Activated T-helper 1 cell treated with anti-CD3 and anti-CD28 coated beads, Interleukin-12 subunit alpha, Interleukin-12 subunit beta, Interleukin-2, Interleukin-4 antibody, amounts not matched to agents 30 ng/mL and 10 ng/mL and 1 ng/mL, durations not matched to agents 14 hours and 24 hours and 36 hours (primary cell): Measurements from ENCODE around the gene AQP7. TPM values are rescaled to one million over a fixed set of nuclear protein-coding genes. Genes with fewer than 3 reads are reported as not detected.
A peak's percentile ranks its signal among the peaks of the same experiment; 100 is the strongest.
"Not testable (repeated sequence)": the region's sequence is repeated elsewhere in the genome, so short reads cannot be mapped to it uniquely, and the experiment has no call there.

Experiments
- DNase-seq: peaks from one replicate; pipeline ENCODE4 v3.0.0; 2021; ENCODE audit warnings: low spot score
- H3K27ac Mint-ChIP-seq: one replicate; pipeline ENCODE4 v1.8.0; 2021; ENCODE audit warnings: mild to moderate bottlenecking, mixed read lengths
- H3K27me3 Mint-ChIP-seq: one replicate; pipeline ENCODE4 v1.8.0; 2022; ENCODE audit warnings: mild to moderate bottlenecking, moderate library complexity, mixed read lengths; ENCODE audit not compliant: insufficient read depth
- H3K36me3 Mint-ChIP-seq: one replicate; pipeline ENCODE4 v1.8.0; 2021; ENCODE audit warnings: low read depth, mixed read lengths
- H3K4me1 Mint-ChIP-seq: one replicate; pipeline ENCODE4 v1.8.0; 2021; ENCODE audit warnings: low read depth, mixed read lengths
- H3K4me3 Mint-ChIP-seq: one replicate; pipeline ENCODE4 v1.8.0; 2021; ENCODE audit warnings: mild to moderate bottlenecking, moderate library complexity, mixed read lengths
- H3K9me3 Mint-ChIP-seq: one replicate; pipeline ENCODE4 v1.8.0; 2021; ENCODE audit warnings: mixed read lengths
- intact Hi-C: fragments of 100-400 bp; cut with micrococcal nuclease; formaldehyde crosslinking; loops from one replicate; pipeline ENCODE4 v1.15.1; 2024
- total RNA-seq: library from RNA; stranded (reverse); gene quantifications from 2 replicates; pipeline ENCODE4 v1.2.3, GENCODE V29; 2022

The AQP7 gene
- total RNA-seq, 1 donor from 2014 or later = not detected

DNA sequence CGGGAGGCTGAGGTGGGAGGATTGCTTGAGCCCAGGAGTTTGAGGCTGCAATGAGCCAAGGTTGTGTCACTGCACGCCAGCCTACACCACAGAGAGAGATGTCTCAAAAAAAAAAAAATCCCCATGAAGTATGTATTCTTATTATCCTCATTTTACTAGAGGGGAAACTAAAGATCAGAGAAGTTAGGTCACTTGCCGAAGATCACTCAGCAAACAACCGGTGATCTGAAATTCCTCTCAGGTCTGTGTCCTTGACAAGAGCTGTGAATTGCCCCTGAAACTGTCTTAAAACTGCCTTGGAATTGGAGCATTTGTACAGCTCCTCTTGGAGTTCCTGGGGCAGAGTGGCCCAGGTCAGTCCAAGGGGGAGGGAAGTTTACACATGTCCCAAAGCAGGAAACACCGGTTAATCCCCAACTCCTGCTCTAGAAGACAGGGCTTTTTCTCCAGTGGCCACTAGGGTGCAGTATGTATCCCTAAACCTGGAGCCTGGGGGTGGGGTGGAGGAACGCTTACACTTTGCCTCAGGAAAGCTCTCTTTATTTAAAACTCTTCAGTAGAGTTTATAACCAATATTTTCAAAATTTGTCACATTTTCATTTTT lies 27.6 kb downstream of the AQP7 start:
- Mint-ChIP-seq H3K4me3 (no peak overlapping the region), H3K36me3 (peaks cover 6% of the 10 kb centered on the region), H3K4me1 (peaks cover 14% of the 10 kb centered on the region), H3K27me3 (no peaks in the 10 kb centered on the region), H3K9me3 (no peaks in the 10 kb centered on the region), H3K27ac (peak overlapping the region; percentile 24)
- DNase-seq = peak; percentile 57
- intact Hi-C loops = loop anchor here (1.0 to 2.0 kb wide), 4 partner anchors 29 to 92 kb away; no protein-coding TSS in a partner anchor

DNA sequence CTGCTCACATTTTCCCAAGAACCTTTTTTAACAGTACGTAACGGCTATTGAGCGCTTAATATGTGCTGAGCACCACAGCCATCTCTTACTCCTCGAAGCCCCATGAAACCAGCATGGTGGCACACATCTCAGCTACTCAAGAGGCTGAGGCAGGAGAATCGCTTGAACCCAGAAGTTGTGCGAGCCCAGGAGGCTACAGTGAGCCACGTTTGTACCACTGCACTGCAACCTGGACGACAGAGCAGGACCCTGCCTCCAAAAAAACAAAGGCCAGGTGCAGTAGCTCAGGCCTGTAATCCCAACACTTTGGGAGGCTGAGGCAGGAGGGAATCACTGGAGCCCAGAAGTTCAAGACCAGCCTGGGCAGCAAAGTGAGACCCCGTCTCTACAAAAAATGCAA lies 28.2 kb downstream of the AQP7 start:
- H3K9me3 Mint-ChIP-seq = no peaks in the 10 kb centered on the region
- H3K4me1 Mint-ChIP-seq = peaks cover 14% of the 10 kb centered on the region
- H3K4me3 Mint-ChIP-seq = no peak overlapping the region
- DNase-seq = no peak
- no peak overlapping the region for H3K27ac Mint-ChIP-seq
- no peaks in the 10 kb centered on the region for H3K27me3 Mint-ChIP-seq
- intact Hi-C loops = loop anchor here (2.0 kb wide), 1 partner anchor 41 kb away; no protein-coding TSS in a partner anchor
- peaks cover 9% of the 10 kb centered on the region for H3K36me3 Mint-ChIP-seq

DNA sequence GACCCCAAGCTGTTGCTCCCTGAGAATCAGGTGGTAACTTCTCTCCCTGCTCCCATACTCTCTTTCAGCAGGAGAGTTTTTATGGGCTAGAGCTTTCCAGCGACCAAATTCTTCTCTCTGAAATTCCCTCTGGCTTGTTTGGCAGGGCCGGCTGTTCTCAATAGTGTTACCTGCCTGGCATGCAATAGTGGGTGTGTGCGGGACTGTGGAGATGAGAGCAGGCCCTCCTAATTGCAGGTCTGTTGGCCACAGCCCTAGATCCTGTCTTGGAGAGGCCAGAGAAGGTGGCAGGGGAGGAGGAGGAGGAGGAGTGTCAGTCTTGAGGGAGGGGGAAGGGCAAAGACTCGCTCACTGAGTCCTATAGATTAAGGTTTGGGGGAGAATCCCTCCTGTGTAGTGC lies 29.5 kb downstream of the AQP7 start:
- no peaks in the 10 kb centered on the region for H3K27me3 Mint-ChIP-seq
- no peak for DNase-seq
- intact Hi-C loops = no loop called here

DNA sequence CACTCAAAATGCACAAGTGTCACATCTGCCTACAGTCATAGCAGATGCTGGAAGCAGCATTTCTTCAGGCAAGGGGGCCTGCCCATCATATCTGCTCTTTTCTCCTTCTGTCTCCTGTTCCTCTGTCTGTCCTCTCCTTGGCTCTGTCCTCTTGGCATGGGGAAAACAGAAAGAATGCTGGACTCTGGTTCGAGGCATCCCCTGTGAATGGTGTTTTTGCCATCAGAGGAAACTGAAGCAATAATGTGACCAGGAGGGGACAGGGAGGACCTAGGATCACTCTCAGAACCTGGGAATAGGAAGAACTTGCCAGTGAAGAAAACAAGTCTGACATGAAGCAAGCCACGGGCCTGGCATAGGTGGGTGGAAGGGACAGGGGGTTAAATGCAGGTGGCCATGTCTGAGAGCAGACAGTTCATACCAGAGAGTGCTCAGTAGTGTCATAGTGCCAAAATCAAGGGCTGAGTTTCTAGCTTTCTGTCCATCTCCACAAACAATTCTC lies 35.3 kb downstream of the AQP7 start:
- no peak overlapping the region for H3K27ac Mint-ChIP-seq

More for the DNA sequence above, 29.5 kb downstream of the AQP7 start:
- no peaks in the 10 kb centered on the region for H3K9me3 Mint-ChIP-seq
- H3K4me1 Mint-ChIP-seq = peaks cover 14% of the 10 kb centered on the region
- H3K27ac Mint-ChIP-seq = no peak overlapping the region
- no peak overlapping the region for H3K4me3 Mint-ChIP-seq
- peaks cover 9% of the 10 kb centered on the region for H3K36me3 Mint-ChIP-seq

DNA sequence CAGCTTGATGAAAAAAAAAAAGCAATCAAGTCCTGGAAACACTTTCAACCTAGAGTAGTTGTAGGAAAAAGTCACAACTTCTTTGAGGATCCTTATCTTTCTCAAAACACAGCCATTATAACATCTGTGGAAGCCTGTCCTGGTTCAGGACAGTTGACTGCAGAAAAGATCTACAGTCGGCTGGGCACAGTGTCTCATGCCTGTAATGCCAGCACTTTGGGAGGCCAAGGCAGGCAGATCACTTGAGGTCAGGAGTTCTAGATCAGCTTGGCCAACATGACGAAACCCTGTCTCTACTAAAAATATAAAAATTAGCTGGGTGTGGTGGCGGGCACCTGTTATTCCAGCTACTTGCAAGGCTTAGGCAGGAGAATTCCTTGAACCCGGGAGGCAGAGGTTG lies 37.6 kb downstream of the AQP7 start:
- H3K9me3 Mint-ChIP-seq, H3K27ac Mint-ChIP-seq, H3K4me3 Mint-ChIP-seq, DNase-seq, H3K4me1 Mint-ChIP-seq, H3K27me3 Mint-ChIP-seq, intact Hi-C loops: not testable (repeated sequence)
- H3K36me3 Mint-ChIP-seq = peaks cover 36% of the 10 kb centered on the region

More for the DNA sequence above, 35.3 kb downstream of the AQP7 start:
- no peak for DNase-seq
- intact Hi-C loops = no loop called here
- no peaks in the 10 kb centered on the region for H3K27me3 Mint-ChIP-seq
- no peak overlapping the region for H3K4me3 Mint-ChIP-seq
- no peaks in the 10 kb centered on the region for H3K9me3 Mint-ChIP-seq
- H3K36me3 Mint-ChIP-seq = peaks cover 33% of the 10 kb centered on the region
- H3K4me1 Mint-ChIP-seq = no peaks in the 10 kb centered on the region

DNA sequence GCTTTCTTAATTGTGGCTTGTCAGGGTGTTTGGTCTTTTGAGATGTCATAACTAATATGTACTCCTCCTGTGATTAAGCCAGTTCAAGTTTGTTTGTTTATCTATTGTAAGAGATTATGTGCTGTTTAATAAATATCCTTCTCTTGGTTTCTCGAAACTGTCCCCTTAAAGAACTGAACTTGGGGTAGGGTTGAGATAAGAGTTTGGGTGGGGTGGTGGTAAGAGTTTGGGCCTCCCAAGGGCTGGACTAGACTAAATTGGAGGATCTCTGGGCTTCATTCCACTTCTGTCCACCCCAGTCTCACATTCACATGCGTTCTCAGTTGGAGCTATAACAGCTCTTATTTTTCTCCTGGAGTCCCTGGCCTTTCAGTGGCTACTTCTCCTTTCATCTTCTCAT lies 38.2 kb downstream of the AQP7 start:
- peak overlapping the region; percentile 10 for H3K27ac Mint-ChIP-seq
- H3K4me1 Mint-ChIP-seq = no peaks in the 10 kb centered on the region
- peaks cover 32% of the 10 kb centered on the region for H3K36me3 Mint-ChIP-seq
- intact Hi-C loops = no loop called here
- H3K9me3 Mint-ChIP-seq = no peaks in the 10 kb centered on the region
- H3K27me3 Mint-ChIP-seq = no peaks in the 10 kb centered on the region
- H3K4me3 Mint-ChIP-seq = no peak overlapping the region
- no peak for DNase-seq

DNA sequence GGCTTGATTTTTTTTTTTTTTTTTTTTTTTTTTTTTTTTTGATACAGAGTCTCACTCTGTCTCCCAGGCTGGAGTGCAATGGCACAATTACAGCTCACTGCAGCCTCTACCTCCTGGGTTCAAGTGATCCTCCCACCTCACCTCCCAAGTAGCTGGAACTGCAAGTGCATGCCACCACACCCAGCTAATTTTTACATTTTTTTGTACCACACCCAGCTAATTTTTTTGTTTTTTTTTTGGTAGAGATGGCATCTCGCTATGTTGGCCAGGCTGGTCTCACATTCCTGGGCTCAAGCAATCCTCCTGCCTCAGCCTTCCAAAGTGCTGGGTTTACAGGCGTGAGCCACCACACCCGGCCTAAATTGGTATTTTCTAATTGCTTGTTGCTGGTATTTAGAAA lies 43.7 kb downstream of the AQP7 start:
- H3K36me3 Mint-ChIP-seq = peaks cover 20% of the 10 kb centered on the region
- H3K9me3 Mint-ChIP-seq, H3K27ac Mint-ChIP-seq, H3K4me3 Mint-ChIP-seq, DNase-seq, H3K27me3 Mint-ChIP-seq, H3K4me1 Mint-ChIP-seq, intact Hi-C loops: not testable (repeated sequence)

DNA sequence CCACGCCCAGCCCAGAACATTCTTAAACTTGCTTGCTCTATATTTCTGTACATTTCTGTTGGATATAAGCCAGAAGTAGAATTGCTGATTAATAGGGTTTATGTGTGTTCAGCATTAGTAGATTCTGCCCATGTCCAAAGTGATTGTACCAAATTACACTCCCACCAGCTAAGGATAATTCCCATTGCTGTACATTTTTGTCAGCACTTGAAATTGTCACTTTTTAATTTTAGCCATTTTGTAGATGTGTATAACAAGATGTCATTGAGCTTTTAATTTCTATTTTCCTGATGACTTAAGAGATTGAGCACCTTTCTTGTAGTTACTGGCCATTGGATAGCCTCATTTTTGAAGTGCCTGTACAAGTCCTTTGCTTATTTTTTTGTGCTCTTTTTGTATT lies 46.4 kb downstream of the AQP7 start:
- no peaks in the 10 kb centered on the region for H3K9me3 Mint-ChIP-seq
- H3K27ac Mint-ChIP-seq = no peak overlapping the region
- H3K27me3 Mint-ChIP-seq = no peaks in the 10 kb centered on the region
- no peaks in the 10 kb centered on the region for H3K4me1 Mint-ChIP-seq
- H3K4me3 Mint-ChIP-seq = no peak overlapping the region
- H3K36me3 Mint-ChIP-seq = peaks cover 17% of the 10 kb centered on the region
- intact Hi-C loops = no loop called here
- no peak for DNase-seq

DNA sequence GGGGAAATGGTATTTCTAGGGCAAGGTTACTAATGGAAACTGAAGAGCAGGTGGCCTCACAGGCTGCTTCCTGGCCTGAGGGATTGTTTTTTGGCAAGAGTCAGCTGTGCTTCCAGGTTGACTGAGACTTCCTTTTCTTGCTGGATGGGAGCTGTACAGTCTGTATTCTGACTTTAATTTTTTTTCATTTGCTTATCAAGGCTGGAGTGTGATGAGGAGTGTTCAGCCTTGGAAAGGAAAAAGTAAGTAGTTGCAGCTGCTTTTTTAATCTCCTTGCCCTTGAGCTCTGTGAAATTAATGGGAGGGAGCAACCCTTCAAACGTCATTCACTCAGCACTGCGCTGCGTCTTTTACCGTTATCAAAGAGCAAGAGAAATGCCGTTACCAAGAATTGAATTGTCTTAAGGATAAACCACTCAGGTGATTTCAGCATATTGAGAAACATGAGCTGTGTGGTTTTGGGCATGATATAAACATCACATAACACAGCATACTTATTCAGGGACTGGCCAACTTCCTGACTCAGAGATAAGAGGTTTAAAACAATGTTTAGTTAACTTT lies 47.6 kb downstream of the AQP7 start:
- Mint-ChIP-seq H3K36me3 (peaks cover 13% of the 10 kb centered on the region), H3K4me1 (no peaks in the 10 kb centered on the region), H3K27me3 (no peaks in the 10 kb centered on the region), H3K27ac (peak overlapping the region; percentile 56), H3K4me3 (no peak overlapping the region), H3K9me3 (no peaks in the 10 kb centered on the region)
- intact Hi-C loops = no loop called here
- no peak for DNase-seq

DNA sequence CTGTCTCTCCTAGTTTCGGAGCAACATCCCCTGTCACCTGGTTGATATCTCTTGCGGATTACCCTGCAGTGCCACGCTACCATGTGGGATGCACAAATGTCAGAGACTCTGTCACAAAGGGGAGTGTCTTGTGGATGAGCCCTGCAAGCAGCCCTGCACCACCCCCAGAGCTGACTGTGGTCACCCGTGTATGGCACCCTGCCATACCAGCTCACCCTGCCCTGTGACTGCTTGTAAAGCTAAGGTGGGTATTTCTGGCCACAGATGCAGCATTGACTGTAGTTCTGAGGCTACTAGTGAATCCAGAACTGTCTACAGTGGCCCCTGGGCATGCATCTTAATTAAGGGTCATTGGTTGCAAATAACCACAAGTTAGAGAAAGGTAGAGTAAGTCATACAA lies 50.8 kb downstream of the AQP7 start:
- no peaks in the 10 kb centered on the region for H3K9me3 Mint-ChIP-seq
- DNase-seq = no peak
- no peaks in the 10 kb centered on the region for H3K4me1 Mint-ChIP-seq
- intact Hi-C loops = no loop called here
- H3K27ac Mint-ChIP-seq = no peak overlapping the region
- peaks cover 38% of the 10 kb centered on the region for H3K36me3 Mint-ChIP-seq
- no peaks in the 10 kb centered on the region for H3K27me3 Mint-ChIP-seq
- H3K4me3 Mint-ChIP-seq = no peak overlapping the region

DNA sequence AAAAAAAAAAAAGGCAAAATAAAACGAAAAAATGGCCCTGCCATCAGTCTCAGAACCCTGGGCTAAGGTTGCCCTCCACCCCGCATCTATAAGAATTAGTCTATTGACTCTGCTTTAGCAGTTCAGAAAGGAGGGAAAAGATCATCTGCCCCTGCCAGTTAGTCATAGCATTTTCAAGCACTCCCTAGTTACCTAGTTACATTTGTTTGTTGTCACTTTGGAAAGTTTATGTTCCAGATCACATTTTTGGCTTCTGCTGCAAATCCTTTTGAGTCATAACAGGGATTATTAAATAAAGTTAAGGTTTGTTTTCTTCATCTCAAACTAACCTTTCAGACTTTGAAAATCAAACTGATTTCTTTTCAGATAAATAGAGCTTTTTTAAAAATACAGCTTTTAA lies 52.1 kb downstream of the AQP7 start:
- Mint-ChIP-seq H3K4me1 (no peaks in the 10 kb centered on the region), H3K36me3 (peaks cover 43% of the 10 kb centered on the region), H3K4me3 (no peak overlapping the region), H3K27me3 (no peaks in the 10 kb centered on the region), H3K27ac (no peak overlapping the region), H3K9me3 (no peaks in the 10 kb centered on the region)
- intact Hi-C loops = no loop called here
- no peak for DNase-seq

DNA sequence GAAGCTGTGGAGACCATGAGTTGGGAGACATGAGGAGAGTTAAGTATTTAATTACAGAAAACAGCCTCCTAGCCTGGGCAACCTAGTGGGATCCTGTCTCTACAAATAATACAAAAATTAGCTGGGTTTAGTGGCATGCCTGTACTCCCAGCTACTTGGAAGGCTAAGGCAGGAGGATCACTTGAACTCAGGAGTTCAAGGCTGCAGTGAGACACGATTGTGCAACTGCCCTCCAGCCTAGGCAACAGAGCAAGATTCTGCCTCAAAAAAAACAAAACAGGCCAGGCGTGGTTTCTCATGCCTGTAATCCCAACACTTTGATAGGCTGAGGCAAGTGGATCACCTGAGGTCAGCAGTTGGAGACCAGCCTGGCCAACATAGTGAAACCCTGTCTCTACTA lies 52.6 kb downstream of the AQP7 start:
- Mint-ChIP-seq H3K4me1 (no peaks in the 10 kb centered on the region), H3K4me3 (no peak overlapping the region), H3K9me3 (no peaks in the 10 kb centered on the region), H3K27ac (no peak overlapping the region), H3K36me3 (peaks cover 42% of the 10 kb centered on the region), H3K27me3 (no peaks in the 10 kb centered on the region)
- DNase-seq = no peak
- intact Hi-C loops = no loop called here

DNA sequence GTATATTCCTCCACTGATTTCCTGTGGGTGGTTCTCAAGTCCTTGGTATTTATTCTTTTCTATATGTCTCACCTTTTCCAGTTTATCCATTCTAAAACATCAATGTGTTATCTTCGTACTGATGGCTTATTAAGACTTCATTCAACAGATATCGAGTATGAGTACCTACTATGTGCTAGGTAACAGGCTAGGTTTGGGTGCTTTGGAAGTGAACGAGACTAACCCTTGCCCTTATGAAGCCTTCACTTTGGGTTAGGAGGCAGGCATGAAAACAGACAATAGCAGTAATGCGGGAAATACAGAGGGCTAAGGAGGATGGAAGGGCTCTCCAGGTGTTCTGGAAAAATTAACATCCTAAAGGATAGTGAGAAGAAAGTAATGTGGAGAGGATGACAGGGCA lies 53.4 kb downstream of the AQP7 start:
- H3K4me3 Mint-ChIP-seq = no peak overlapping the region
- H3K9me3 Mint-ChIP-seq = no peaks in the 10 kb centered on the region
- H3K4me1 Mint-ChIP-seq = no peaks in the 10 kb centered on the region
- peaks cover 43% of the 10 kb centered on the region for H3K36me3 Mint-ChIP-seq
- no peaks in the 10 kb centered on the region for H3K27me3 Mint-ChIP-seq
- DNase-seq = no peak
- intact Hi-C loops = no loop called here
- H3K27ac Mint-ChIP-seq = peak overlapping the region; percentile 35
